Hepatocyte (in vitro differentiated cells): ENCODE results near the gene OLIG3. TPM values are rescaled to one million over a fixed set of nuclear protein-coding genes. Genes with fewer than 3 reads are reported as not detected.

Source experiments
- DNase-seq: peaks from one replicate; pipeline ENCODE4 v3.0.0-alpha.2; 2016; ENCODE audit warnings: low spot score
- H2AFZ ChIP-seq: fragments of 200-600 bp; sonication (generic); 2 replicates; pipeline ENCODE4 v1.6.0; 2016; ENCODE audit warnings: antibody characterized with exemption, mild to moderate bottlenecking
- H3K27ac ChIP-seq: fragments of 200-600 bp; sonication (generic); 2 replicates; pipeline ENCODE4 v1.5.1; 2016; ENCODE audit warnings: mild to moderate bottlenecking
- H3K27me3 ChIP-seq: fragments of 200-600 bp; sonication (generic); 2 replicates; pipeline ENCODE4 v1.6.1; 2016
- H3K36me3 ChIP-seq: fragments of 200-600 bp; sonication (generic); replicated peaks from 2 replicates; pipeline ENCODE4 v1.5.1; 2016; ENCODE audit warnings: low read depth; ENCODE audit not compliant: insufficient read depth
- H3K4me1 ChIP-seq: fragments of 200-600 bp; sonication (generic); 2 replicates; pipeline ENCODE4 v1.5.1; 2016; ENCODE audit warnings: mild to moderate bottlenecking, moderate library complexity; ENCODE audit not compliant: insufficient read depth
- H3K4me2 ChIP-seq: fragments of 200-600 bp; sonication (generic); 2 replicates; pipeline ENCODE4 v1.6.0; 2016
- H3K4me3 ChIP-seq: fragments of 200-600 bp; sonication (generic); 2 replicates; pipeline ENCODE4 v1.5.1; 2016; ENCODE audit warnings: mild to moderate bottlenecking
- H3K79me2 ChIP-seq: fragments of 200-600 bp; sonication (generic); 2 replicates; pipeline ENCODE4 v1.6.0; 2017; ENCODE audit warnings: mild to moderate bottlenecking
- H3K9me2 ChIP-seq: fragments of 200-600 bp; sonication (generic); replicated peaks from 2 replicates; pipeline ENCODE4 v1.6.0; 2017; ENCODE audit warnings: mild to moderate bottlenecking; ENCODE audit not compliant: insufficient read depth
- H3K9me3 ChIP-seq: fragments of 200-600 bp; sonication (generic); 2 replicates; pipeline ENCODE4 v1.5.1; 2016; ENCODE audit warnings: low read depth, mild to moderate bottlenecking
- H4K20me1 ChIP-seq: fragments of 200-600 bp; sonication (generic); 2 replicates; pipeline ENCODE4 v1.6.0; 2016; ENCODE audit warnings: mild to moderate bottlenecking; ENCODE audit not compliant: insufficient read depth, poor library complexity, severe bottlenecking
- CTCF ChIP-seq: fragments of 200-600 bp; sonication (generic); IDR thresholded peaks from 2 replicates; pipeline ENCODE4 v1.5.1; 2016; ENCODE audit warnings: antibody characterized with exemption, mild to moderate bottlenecking; ENCODE audit not compliant: poor library complexity
- EZH2 ChIP-seq: fragments of 200-600 bp; sonication (generic); IDR thresholded peaks from 2 replicates; pipeline ENCODE4 v1.6.1; 2016; ENCODE audit warnings: antibody characterized with exemption, mild to moderate bottlenecking, borderline replicate concordance
- EZH2phosphoT487 ChIP-seq: fragments of 200-600 bp; sonication (generic); IDR thresholded peaks from one replicate; pipeline ENCODE4 v1.6.1; 2018; ENCODE audit warnings: antibody characterized with exemption, mild to moderate bottlenecking, low read depth, moderate library complexity; ENCODE audit not compliant: unreplicated experiment, severe bottlenecking
- WGBS: methylation state at CpG from one replicate; pipeline ENCODE4 v1.1.6; 2016; ENCODE audit warnings: low lambda C conversion rate; ENCODE audit errors: missing lambda C conversion rate; 5-methylcytosine and 5-hydroxymethylcytosine counted together
- polyA plus RNA-seq: library from polyadenylated mRNA; unstranded; fragments of >200 nt; fragmentation: Nextera tagmentation; extraction: Ambion mirVana; gene quantifications from 2 replicates; pipeline ENCODE4 v1.2.1, GENCODE V29; 2016
- total RNA-seq: library from RNA; depleted of rRNA; stranded (reverse); fragments of >200 nt; gene quantifications from 2 replicates; pipeline ENCODE4 v1.2.3, GENCODE V29; 2014

Gene OLIG3
- total and polyA plus RNA-seq, 2 experiments from 2014 or later: not detected

- H3K4me2 ChIP-seq: peak overlapping the region; percentile 72
- H3K79me2 ChIP-seq: no peaks in the 10 kb centered on the region
- H3K9me3 ChIP-seq: no peaks in the 10 kb centered on the region
- H2AFZ ChIP-seq: no peak overlapping the region
- H3K4me3 ChIP-seq: no peak overlapping the region
- no peak for DNase-seq
- H3K4me1 ChIP-seq: peaks cover 13% of the 10 kb centered on the region
- no peak overlapping the region for H3K27ac ChIP-seq
- no peaks in the 10 kb centered on the region for H3K36me3 ChIP-seq
- no peaks in the 10 kb centered on the region for H3K9me2 ChIP-seq
- TF ChIP-seq EZH2 (no peak), EZH2phosphoT487 (no peak), CTCF (no peak)
- peaks cover 100% of the 10 kb centered on the region for H3K27me3 ChIP-seq
- no peaks in the 10 kb centered on the region for H4K20me1 ChIP-seq
- 3% methylated on average over 11 of the region's 11 CpGs for WGBS
Measured at GRCh38 chr6:137487869-137488149, 6.4 kb downstream of the OLIG3 start.

- 7% methylated on average over 22 of the region's 22 CpGs for WGBS
- no peak overlapping the region for H2AFZ ChIP-seq
- H3K9me2 ChIP-seq: no peaks in the 10 kb centered on the region
- TF ChIP-seq CTCF (no peak), EZH2 (peak; percentile 46)
- H3K4me2 ChIP-seq: no peak overlapping the region
- no peaks in the 10 kb centered on the region for H4K20me1 ChIP-seq
- no peak for DNase-seq
- H3K27ac ChIP-seq: no peak overlapping the region
- no peaks in the 10 kb centered on the region for H3K36me3 ChIP-seq
- H3K9me3 ChIP-seq: no peaks in the 10 kb centered on the region
- peaks cover 13% of the 10 kb centered on the region for H3K4me1 ChIP-seq
- no peak overlapping the region for H3K4me3 ChIP-seq
- peaks cover 100% of the 10 kb centered on the region for H3K27me3 ChIP-seq
- H3K79me2 ChIP-seq: no peaks in the 10 kb centered on the region
Measured at GRCh38 chr6:137487181-137487868, 6.9 kb downstream of the OLIG3 start.

GRCh38 chr6:137486416-137486815 is 7.8 kb downstream of the OLIG3 start:
- no peaks in the 10 kb centered on the region for H3K9me3 ChIP-seq
- H4K20me1 ChIP-seq: no peaks in the 10 kb centered on the region
- no peak for DNase-seq
- H3K79me2 ChIP-seq: no peaks in the 10 kb centered on the region
- no peak overlapping the region for H3K27ac ChIP-seq
- peaks cover 13% of the 10 kb centered on the region for H3K4me1 ChIP-seq
- peaks cover 91% of the 10 kb centered on the region for H3K27me3 ChIP-seq
- H3K4me3 ChIP-seq: no peak overlapping the region
- H3K9me2 ChIP-seq: no peaks in the 10 kb centered on the region
- H3K4me2 ChIP-seq: no peak overlapping the region
- no peak for TF ChIP-seq CTCF
- WGBS: 6% methylated on average over 6 of the region's 6 CpGs
- H2AFZ ChIP-seq: no peak overlapping the region
- no peaks in the 10 kb centered on the region for H3K36me3 ChIP-seq

GRCh38 chr6:137480431-137480830 is 13.8 kb downstream of the OLIG3 start:
- H3K9me3 ChIP-seq: no peaks in the 10 kb centered on the region
- TF ChIP-seq EZH2phosphoT487: no peak
- H3K4me1 ChIP-seq: no peaks in the 10 kb centered on the region
- H3K79me2 ChIP-seq: no peaks in the 10 kb centered on the region
- H3K4me3 ChIP-seq: no peak overlapping the region
- no peak for DNase-seq
- H3K27me3 ChIP-seq: peaks cover 66% of the 10 kb centered on the region
- H3K9me2 ChIP-seq: no peaks in the 10 kb centered on the region
- H3K27ac ChIP-seq: no peak overlapping the region
- no peaks in the 10 kb centered on the region for H4K20me1 ChIP-seq
- H3K4me2 ChIP-seq: no peak overlapping the region
- 73% methylated on average over 3 of the region's 3 CpGs for WGBS
- no peaks in the 10 kb centered on the region for H3K36me3 ChIP-seq
- no peak overlapping the region for H2AFZ ChIP-seq
